ENCODE measurements around the gene ROCK1. TPM values are rescaled to one million over a fixed set of nuclear protein-coding genes. Genes with fewer than 3 reads are reported as not detected.

ROCK1 gene
- 17.6 and 25.2 TPM in 2 replicates for total RNA-seq

DNA sequence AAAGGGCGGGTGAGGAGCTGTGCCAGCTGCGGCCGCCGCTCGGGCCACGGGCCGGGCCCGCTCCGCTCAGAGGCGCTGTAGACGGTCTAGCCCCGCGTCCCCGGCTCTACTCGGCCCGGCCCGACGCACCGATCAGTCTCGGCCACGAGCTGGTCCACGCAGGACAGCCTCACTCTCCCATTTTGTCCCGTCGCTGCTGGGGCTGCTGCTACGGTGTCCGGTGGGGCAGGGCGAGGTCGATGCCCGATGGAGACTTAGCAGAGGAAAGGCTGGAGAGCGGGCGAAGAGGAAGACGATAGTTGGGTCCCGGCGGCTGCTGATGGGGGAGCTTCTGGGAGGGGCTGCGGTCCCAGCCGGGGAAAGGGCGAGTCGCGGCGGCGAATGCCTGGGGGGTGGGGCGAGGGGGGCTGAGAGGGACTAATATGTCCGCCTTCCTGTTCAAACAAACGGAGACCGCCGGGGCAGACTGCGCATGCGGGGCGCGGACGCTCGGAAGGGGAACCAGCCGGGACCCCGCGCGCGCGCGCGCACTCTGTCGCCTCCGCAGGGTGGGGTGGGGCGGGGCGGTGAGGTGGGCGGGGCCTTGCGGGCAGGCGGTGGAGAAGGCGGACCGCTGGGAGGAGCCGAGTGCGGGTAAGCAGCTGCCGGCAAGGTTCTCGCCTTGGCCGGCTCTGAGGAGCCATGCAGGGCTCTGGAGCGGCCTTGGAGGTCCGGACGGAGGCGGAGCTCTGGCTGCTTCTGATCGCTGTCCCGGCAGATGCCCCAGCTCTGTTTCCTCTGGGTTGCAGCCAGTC lies at the start of gene ROCK1:
ROCK1 (minus strand) TSS at position 468 of the 794 bp plus-strand sequence. CDS start 903 bp downstream, outside the sequence.

Other genes with a start within 250 kb of the ROCK1 start
- under 0.01 and 0.26 TPM in 2 replicates for gene GREB1L, start 130.4 kb upstream of the ROCK1 start, total RNA-seq